K562 (cell line): ENCODE results near the gene DMGDH. TPM values are rescaled to one million over a fixed set of nuclear protein-coding genes. Genes with fewer than 3 reads are reported as not detected.

Experiments used
- ATAC-seq: fragments of 200-7000 bp; cut with Tn5 transposase; 3 replicates; pipeline ENCODE4 v1.9.1; 2020; ENCODE audit warnings: moderate library complexity
- BruUV-seq: library from RNA; stranded (reverse); fragments of 400-500 nt; replicated peaks from 2 replicates; lab custom pipeline; 2021; lab: Mats Ljungman, UMichigan
- CTCF ChIA-PET: fragments of 300-600 bp; formaldehyde crosslinking; extraction: SDS; loops from one replicate; lab custom pipeline; 2021; ENCODE audit warnings: low intra/inter-chr PET ratio; lab: Yijun Ruan, JAX
- POLR2A ChIA-PET: fragments of 300-600, 350-650 bp; sonication (Branson Sonifier 250); formaldehyde crosslinking; extraction: SDS; loops from one replicate; lab custom pipeline; 2021; ENCODE audit warnings: antibody characterized with exemption, inconsistent platforms; lab: Yijun Ruan, JAX
- DNase-seq, 4 experiments: peaks; one replicate each; pipeline versions ENCODE4 v3.0.0 to v3.0.0-alpha.2; 2011 to 2018; ENCODE audit warnings: low spot score in 3 of 4, mixed read lengths in 3 of 4; ENCODE audit errors: extremely low read depth in 1 of 4
- FAIRE-seq: peaks from 2 replicates; lab custom pipeline; 2011; peaks lifted over from hg19 to GRCh38; lab: Jason Lieb, UNC
- H2AFZ ChIP-seq: 2 replicates; pipeline ENCODE4 v1.6.0; 2011; ENCODE audit warnings: low read depth, low read length, control low read depth, inconsistent platforms
- H3K27ac ChIP-seq: fragments of 200-600 bp; 3 replicates; pipeline ENCODE4 v1.8.0; 2011; ENCODE audit warnings: low read depth, mild to moderate bottlenecking, control low read depth, inconsistent platforms, low read length, moderate library complexity, mixed read lengths; ENCODE audit errors: extremely low read depth
- H3K27me3 ChIP-seq, 2 experiments: fragments of 300-600 bp in 1 of 2; 2 replicates in 1 of 2; 3 replicates in 1 of 2; pipeline versions ENCODE4 v1.6.0 to v1.8.0; 2011; ENCODE audit warnings: inconsistent platforms in 2 of 2, low read length in 2 of 2, mild to moderate bottlenecking in 1 of 2, mixed read lengths in 1 of 2, moderate library complexity in 1 of 2; ENCODE audit not compliant: control insufficient read depth in 2 of 2, insufficient read depth in 2 of 2
- H3K36me3 ChIP-seq: fragments of 300-600 bp; 3 replicates; pipeline ENCODE4 v1.8.0; 2011; ENCODE audit warnings: mild to moderate bottlenecking, low read length, inconsistent platforms; ENCODE audit not compliant: control insufficient read depth, insufficient read depth
- H3K4me1 ChIP-seq, 2 experiments: fragments of 200-600 bp in 1 of 2; replicated peaks in 1 of 2; 2 replicates in 1 of 2; 3 replicates in 1 of 2; pipeline versions ENCODE4 v1.5.1 to v1.8.0; 2011; ENCODE audit warnings: inconsistent platforms in 2 of 2, low read length in 2 of 2, mild to moderate bottlenecking in 1 of 2, mixed read lengths in 1 of 2, moderate library complexity in 1 of 2; ENCODE audit not compliant: control insufficient read depth in 2 of 2, insufficient read depth in 2 of 2
- H3K4me2 ChIP-seq: 2 replicates; pipeline ENCODE4 v1.6.1; 2011; ENCODE audit warnings: low read length, control low read depth, inconsistent platforms, mixed read lengths; ENCODE audit not compliant: insufficient read depth
- H3K4me3 ChIP-seq: fragments of 200-600 bp; sonication (generic), shearing (Covaris generic); 2 replicates; pipeline ENCODE4 v1.5.1; 2016; ENCODE audit warnings: control low read depth, inconsistent platforms
- H3K79me2 ChIP-seq: fragments of 200-600 bp; 3 replicates; pipeline ENCODE4 v1.8.0; 2011; ENCODE audit warnings: low read length, inconsistent platforms; ENCODE audit not compliant: control insufficient read depth, insufficient read depth
- H3K9ac ChIP-seq, 2 experiments: 2 replicates each; pipeline versions ENCODE4 v1.6.0 to v1.6.1; 2011; ENCODE audit warnings: low read depth in 2 of 2, low read length in 2 of 2, control low read depth in 1 of 2, inconsistent platforms in 1 of 2, mild to moderate bottlenecking in 1 of 2, mixed read lengths in 1 of 2; ENCODE audit not compliant: insufficient read depth in 1 of 2
- H3K9me1 ChIP-seq: one replicate; pipeline ENCODE4 v1.6.0; 2011; ENCODE audit warnings: inconsistent platforms, mild to moderate bottlenecking, low read length, moderate library complexity; ENCODE audit not compliant: control insufficient read depth, insufficient read depth
- H3K9me3 ChIP-seq: replicated peaks from 2 replicates; pipeline ENCODE4 v1.5.1; 2011; ENCODE audit warnings: low read depth, low read length, inconsistent platforms; ENCODE audit not compliant: control insufficient read depth, insufficient read depth
- H4K20me1 ChIP-seq: replicated peaks from 2 replicates; pipeline ENCODE4 v1.6.1; 2011; ENCODE audit warnings: low read length, inconsistent platforms, mixed read lengths; ENCODE audit not compliant: control insufficient read depth, insufficient read depth
- MLX ChIP-seq, 2 experiments: fragments of 450-650 bp in 1 of 2; sonication (generic) in 1 of 2; formaldehyde crosslinking; conservative IDR thresholded peaks; 2 replicates each; pipeline versions ENCODE4 v1.4.0 to v1.8.1; 2020 to 2022; ENCODE audit warnings: mild to moderate bottlenecking in 1 of 2, missing genetic modification reagents in 1 of 2
- NFYB ChIP-seq: IDR thresholded peaks from 2 replicates; pipeline ENCODE4 v1.6.1; 2011; ENCODE audit warnings: mild to moderate bottlenecking, moderate library complexity; ENCODE audit not compliant: insufficient read length; ENCODE audit errors: extremely low read depth
- TCFL5 ChIP-seq: fragments of 250-450 bp; sonication (Bioruptor Pico); conservative IDR thresholded peaks from 2 replicates; pipeline ENCODE4 v1.6.1; 2021; ENCODE audit warnings: mild to moderate bottlenecking, moderate library complexity, matching md5 sums
- WGBS: fragments of 100-300 bp; shearing (Covaris generic); methylation state at CpG from one replicate; pipeline ENCODE4 v1.1.6; 2016; ENCODE audit warnings: low coverage, mixed read lengths; ENCODE audit not compliant: insufficient coverage; ENCODE audit errors: missing lambda C conversion rate; 5-methylcytosine and 5-hydroxymethylcytosine counted together
- in situ Hi-C: fragments of 300-500 bp; cut with MboI; formaldehyde crosslinking; loops from 4 replicates; pipeline ENCODE4 v1.15.0; 2018; ENCODE audit warnings: inconsistent platforms, mixed read lengths
- intact Hi-C: fragments of 100-400 bp; cut with micrococcal nuclease; formaldehyde crosslinking; loops from 2 replicates; pipeline ENCODE4 v1.14.2; 2022
- polyA plus RNA-seq, 8 experiments: library from polyadenylated mRNA; depleted of rRNA in 4 of 8; stranded (reverse) in 5 of 8; unstranded in 3 of 8; fragments of >200 nt; fragmentation: Nextera tagmentation in 2 of 8; fragmentation: Illumina TruSeq in 1 of 8; extraction: Ambion mirVana in 2 of 8; extraction: Trizol in 1 of 8; gene quantifications; 2 replicates each; pipeline versions ENCODE4 v1.2.1 to v1.2.3, GENCODE V29; 2011 to 2014; ENCODE audit warnings: inconsistent platforms in 1 of 8, missing spikeins in 1 of 8
- total RNA-seq, 7 experiments: library from RNA; depleted of rRNA in 6 of 7; stranded (reverse); fragments of >200 nt in 6 of 7; fragmentation: Illumina TruSeq in 2 of 7; extraction: Trizol in 2 of 7; gene quantifications; 2 replicates each; pipeline versions ENCODE4 v1.2.1 to v1.2.3, GENCODE V29; 2011 to 2021; ENCODE audit warnings: low replicate concordance in 1 of 7
- TF ChIP-seq, protein P1 (sequence below): fragments of 200-800 bp; sonication (Bioruptor generic); IDR thresholded peaks from 2 replicates; pipeline ENCODE4 v1.6.1; 2016; ENCODE audit warnings: missing genetic modification characterization, missing compliant biosample characterization
- TF ChIP-seq, protein P2 (sequence below): sonication (generic); formaldehyde crosslinking; IDR thresholded peaks from 2 replicates; pipeline ENCODE4 v1.8.1; 2023; ENCODE audit warnings: mild to moderate bottlenecking, missing genetic modification reagents

DMGDH gene
- total and polyA plus RNA-seq, 9 of the 15 experiments (the other 6 are each of a cell fraction or from before 2014, with no cell fraction given), result 0.13 to 0.58 TPM; not detected in 7

GRCh38 chr5:78971998-78972397 is 97.5 kb downstream of the DMGDH start:
- intact Hi-C loops, result no loop called here
- DNase-seq (no peak), ATAC-seq (no peak), FAIRE-seq (no peak)
- ChIA-PET POLR2A (no interaction called here), CTCF (no interaction called here)
- no TSS peak for BruUV-seq
- no peaks in the 10 kb centered on the region for H3K4me1 ChIP-seq
- no peak overlapping the region for H3K27ac ChIP-seq
- WGBS, result 0% methylated on average over 2 of the region's 2 CpGs
- no peaks in the 10 kb centered on the region; the same call in 1 of the 2 replicates for H4K20me1 ChIP-seq
- in situ Hi-C loops, result no loop called here
- H3K27me3 ChIP-seq, result peaks cover 12 to 17% of the 10 kb centered on the region in 2 experiments; a peak in 3 of 5 replicates
- TF ChIP-seq MLX (CRISPR knock-in tag; conservative IDR thresholded peaks at IDR 0.05), result no peak
- TF ChIP-seq, protein P1, sequence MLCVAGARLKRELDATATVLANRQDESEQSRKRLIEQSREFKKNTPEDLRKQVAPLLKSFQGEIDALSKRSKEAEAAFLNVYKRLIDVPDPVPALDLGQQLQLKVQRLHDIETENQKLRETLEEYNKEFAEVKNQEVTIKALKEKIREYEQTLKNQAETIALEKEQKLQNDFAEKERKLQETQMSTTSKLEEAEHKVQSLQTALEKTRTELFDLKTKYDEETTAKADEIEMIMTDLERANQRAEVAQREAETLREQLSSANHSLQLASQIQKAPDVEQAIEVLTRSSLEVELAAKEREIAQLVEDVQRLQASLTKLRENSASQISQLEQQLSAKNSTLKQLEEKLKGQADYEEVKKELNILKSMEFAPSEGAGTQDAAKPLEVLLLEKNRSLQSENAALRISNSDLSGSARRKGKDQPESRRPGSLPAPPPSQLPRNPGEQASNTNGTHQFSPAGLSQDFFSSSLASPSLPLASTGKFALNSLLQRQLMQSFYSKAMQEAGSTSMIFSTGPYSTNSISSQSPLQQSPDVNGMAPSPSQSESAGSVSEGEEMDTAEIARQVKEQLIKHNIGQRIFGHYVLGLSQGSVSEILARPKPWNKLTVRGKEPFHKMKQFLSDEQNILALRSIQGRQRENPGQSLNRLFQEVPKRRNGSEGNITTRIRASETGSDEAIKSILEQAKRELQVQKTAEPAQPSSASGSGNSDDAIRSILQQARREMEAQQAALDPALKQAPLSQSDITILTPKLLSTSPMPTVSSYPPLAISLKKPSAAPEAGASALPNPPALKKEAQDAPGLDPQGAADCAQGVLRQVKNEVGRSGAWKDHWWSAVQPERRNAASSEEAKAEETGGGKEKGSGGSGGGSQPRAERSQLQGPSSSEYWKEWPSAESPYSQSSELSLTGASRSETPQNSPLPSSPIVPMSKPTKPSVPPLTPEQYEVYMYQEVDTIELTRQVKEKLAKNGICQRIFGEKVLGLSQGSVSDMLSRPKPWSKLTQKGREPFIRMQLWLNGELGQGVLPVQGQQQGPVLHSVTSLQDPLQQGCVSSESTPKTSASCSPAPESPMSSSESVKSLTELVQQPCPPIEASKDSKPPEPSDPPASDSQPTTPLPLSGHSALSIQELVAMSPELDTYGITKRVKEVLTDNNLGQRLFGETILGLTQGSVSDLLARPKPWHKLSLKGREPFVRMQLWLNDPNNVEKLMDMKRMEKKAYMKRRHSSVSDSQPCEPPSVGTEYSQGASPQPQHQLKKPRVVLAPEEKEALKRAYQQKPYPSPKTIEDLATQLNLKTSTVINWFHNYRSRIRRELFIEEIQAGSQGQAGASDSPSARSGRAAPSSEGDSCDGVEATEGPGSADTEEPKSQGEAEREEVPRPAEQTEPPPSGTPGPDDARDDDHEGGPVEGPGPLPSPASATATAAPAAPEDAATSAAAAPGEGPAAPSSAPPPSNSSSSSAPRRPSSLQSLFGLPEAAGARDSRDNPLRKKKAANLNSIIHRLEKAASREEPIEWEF (CRISPR knock-in tag), result no peak
- TF ChIP-seq NFYB, result peak; percentile 5
- TF ChIP-seq, protein P2, sequence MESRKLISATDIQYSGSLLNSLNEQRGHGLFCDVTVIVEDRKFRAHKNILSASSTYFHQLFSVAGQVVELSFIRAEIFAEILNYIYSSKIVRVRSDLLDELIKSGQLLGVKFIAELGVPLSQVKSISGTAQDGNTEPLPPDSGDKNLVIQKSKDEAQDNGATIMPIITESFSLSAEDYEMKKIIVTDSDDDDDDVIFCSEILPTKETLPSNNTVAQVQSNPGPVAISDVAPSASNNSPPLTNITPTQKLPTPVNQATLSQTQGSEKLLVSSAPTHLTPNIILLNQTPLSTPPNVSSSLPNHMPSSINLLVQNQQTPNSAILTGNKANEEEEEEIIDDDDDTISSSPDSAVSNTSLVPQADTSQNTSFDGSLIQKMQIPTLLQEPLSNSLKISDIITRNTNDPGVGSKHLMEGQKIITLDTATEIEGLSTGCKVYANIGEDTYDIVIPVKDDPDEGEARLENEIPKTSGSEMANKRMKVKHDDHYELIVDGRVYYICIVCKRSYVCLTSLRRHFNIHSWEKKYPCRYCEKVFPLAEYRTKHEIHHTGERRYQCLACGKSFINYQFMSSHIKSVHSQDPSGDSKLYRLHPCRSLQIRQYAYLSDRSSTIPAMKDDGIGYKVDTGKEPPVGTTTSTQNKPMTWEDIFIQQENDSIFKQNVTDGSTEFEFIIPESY (CRISPR knock-in tag), result no peak
- TF ChIP-seq TCFL5 (CRISPR knock-in tag), result no peak
- H3K9me1 ChIP-seq, result no peaks in the 10 kb centered on the region
- no peaks in the 10 kb centered on the region for H3K9me3 ChIP-seq
- no peaks in the 10 kb centered on the region for H3K79me2 ChIP-seq
- H3K36me3 ChIP-seq, result no peaks in the 10 kb centered on the region
- H3K9ac ChIP-seq, result no peak overlapping the region
- H3K4me2 ChIP-seq, result no peak overlapping the region
- H3K4me3 ChIP-seq, result no peak overlapping the region
- H2AFZ ChIP-seq, result no peak overlapping the region
